IMR-90 (cell line): ENCODE measurements around the gene KRCC1. TPM values are rescaled to one million over a fixed set of nuclear protein-coding genes. Genes with fewer than 3 reads are reported as not detected.

ENCODE experiments used
- ATAC-seq: fragments of 200-7000 bp; cut with Tn5 transposase; 2 replicates; pipeline ENCODE4 v1.9.1; 2020; ENCODE audit warnings: low read depth, mild to moderate bottlenecking, moderate library complexity
- BruUV-seq: library from RNA; stranded (reverse); fragments of 400-500 nt; replicated peaks from 2 replicates; lab custom pipeline; 2021; lab: Mats Ljungman, UMichigan
- CTCF ChIA-PET: fragments of 300-600 bp; formaldehyde crosslinking; extraction: SDS; loops from one replicate; lab custom pipeline; 2021; ENCODE audit warnings: antibody characterized with exemption; lab: Yijun Ruan, JAX
- POLR2A ChIA-PET: fragments of 300-600 bp; sonication (Branson Sonifier 250); formaldehyde crosslinking; loops from one replicate; lab custom pipeline; 2022; ENCODE audit warnings: antibody characterized with exemption; ENCODE audit not compliant: unreplicated experiment; lab: Charles Lee
- DNase-seq: peaks from one replicate; pipeline ENCODE4 v3.0.0; 2013
- H2AFZ ChIP-seq: replicated peaks from 2 replicates; pipeline ENCODE3; 2013; ENCODE audit warnings: low read length, mild to moderate bottlenecking; ENCODE audit not compliant: poor library complexity
- H2AK5ac ChIP-seq: 2 replicates; pipeline ENCODE4 v1.6.1; 2013; ENCODE audit warnings: low read depth, low read length, inconsistent platforms
- H2AK9ac ChIP-seq: replicated peaks from 2 replicates; pipeline ENCODE3; 2013; ENCODE audit warnings: mild to moderate bottlenecking, low read depth, low read length, moderate library complexity; ENCODE audit not compliant: poor library complexity
- H2BK120ac ChIP-seq: 2 replicates; pipeline ENCODE4 v1.6.1; 2013; ENCODE audit warnings: low read depth, low read length, inconsistent platforms
- H2BK15ac ChIP-seq: 3 replicates; pipeline ENCODE4 v1.6.1; 2013; ENCODE audit warnings: low read depth, low read length, inconsistent platforms
- H2BK20ac ChIP-seq: 2 replicates; pipeline ENCODE4 v1.6.1; 2013; ENCODE audit warnings: low read depth, mild to moderate bottlenecking, inconsistent platforms, low read length, moderate library complexity
- H2BK5ac ChIP-seq: 2 replicates; pipeline ENCODE4 v1.6.1; 2013; ENCODE audit warnings: mild to moderate bottlenecking, low read depth, low read length, inconsistent platforms; ENCODE audit not compliant: poor library complexity, severe bottlenecking
- H3K14ac ChIP-seq: replicated peaks from 2 replicates; pipeline ENCODE4 v1.6.1; 2013; ENCODE audit warnings: low read depth, low read length, inconsistent platforms
- H3K18ac ChIP-seq: 2 replicates; pipeline ENCODE4 v1.6.1; 2013; ENCODE audit warnings: low read depth, low read length, control low read depth
- H3K23ac ChIP-seq: 2 replicates; pipeline ENCODE4 v1.6.1; 2013; ENCODE audit warnings: low read depth, low read length, inconsistent platforms
- H3K27ac ChIP-seq: 2 replicates; pipeline ENCODE4 v1.5.1; 2013; ENCODE audit warnings: mild to moderate bottlenecking, control low read depth, low read length; ENCODE audit not compliant: insufficient read depth
- H3K27me3 ChIP-seq: 2 replicates; pipeline ENCODE4 v1.6.1; 2013; ENCODE audit warnings: low read length; ENCODE audit not compliant: control insufficient read depth, insufficient read depth
- H3K36me3 ChIP-seq: 2 replicates; pipeline ENCODE4 v1.6.1; 2013; ENCODE audit warnings: low read length, mixed read lengths; ENCODE audit not compliant: control insufficient read depth, insufficient read depth
- H3K4ac ChIP-seq: 2 replicates; pipeline ENCODE4 v1.6.1; 2013; ENCODE audit warnings: low read depth, low read length, inconsistent platforms
- H3K4me1 ChIP-seq: 2 replicates; pipeline ENCODE4 v1.6.1; 2013; ENCODE audit warnings: low read length, mixed read lengths; ENCODE audit not compliant: control insufficient read depth, insufficient read depth
- H3K4me2 ChIP-seq: 2 replicates; pipeline ENCODE4 v1.6.1; 2013; ENCODE audit warnings: low read depth, mild to moderate bottlenecking, control low read depth, low read length, moderate library complexity
- H3K4me3 ChIP-seq: 2 replicates; pipeline ENCODE4 v1.5.1; 2013; ENCODE audit warnings: low read depth, mild to moderate bottlenecking, control low read depth, low read length, moderate library complexity; ENCODE audit not compliant: insufficient read depth
- H3K56ac ChIP-seq: 2 replicates; pipeline ENCODE4 v1.6.1; 2013; ENCODE audit warnings: low read length, inconsistent platforms; ENCODE audit not compliant: insufficient read depth; ENCODE audit errors: extremely low read depth
- H3K79me1 ChIP-seq, 2 experiments: 2 replicates each; pipeline ENCODE4 v1.6.1; 2013; ENCODE audit warnings: low read length in 2 of 2, inconsistent platforms in 1 of 2, low read depth in 1 of 2
- H3K9ac ChIP-seq: 2 replicates; pipeline ENCODE4 v1.6.1; 2013; ENCODE audit warnings: low read depth, low read length, control low read depth
- H3K9me1 ChIP-seq: 2 replicates; pipeline ENCODE4 v1.6.1; 2013; ENCODE audit warnings: low read length, inconsistent platforms; ENCODE audit not compliant: insufficient read depth
- H3K9me3 ChIP-seq: 2 replicates; pipeline ENCODE4 v1.6.1; 2013; ENCODE audit warnings: low read length; ENCODE audit not compliant: control insufficient read depth, insufficient read depth
- H4K20me1 ChIP-seq: 2 replicates; pipeline ENCODE4 v1.6.1; 2013; ENCODE audit warnings: low read length, inconsistent platforms; ENCODE audit not compliant: insufficient read depth
- H4K5ac ChIP-seq: 2 replicates; pipeline ENCODE4 v1.6.1; 2013; ENCODE audit warnings: mild to moderate bottlenecking, low read depth, low read length, control low read depth
- H4K8ac ChIP-seq, 2 experiments: 2 replicates each; pipeline ENCODE4 v1.6.1; 2013; ENCODE audit warnings: low read depth in 2 of 2, low read length in 2 of 2, control low read depth in 1 of 2, inconsistent platforms in 1 of 2
- H4K91ac ChIP-seq: 2 replicates; pipeline ENCODE4 v1.6.1; 2013; ENCODE audit warnings: low read depth, low read length, inconsistent platforms; ENCODE audit not compliant: insufficient read depth
- CHD1 ChIP-seq: IDR thresholded peaks from 2 replicates; pipeline ENCODE4 v1.6.1; 2012; ENCODE audit warnings: low read depth, low read length, improper control_type of control experiment
- FOS ChIP-seq: fragments of 150-350 bp; IDR thresholded peaks from 2 replicates; pipeline ENCODE4 v1.6.1; 2016; ENCODE audit warnings: low read depth, low read length
- MAFK ChIP-seq: IDR thresholded peaks from 2 replicates; pipeline ENCODE4 v1.6.1; 2012; ENCODE audit warnings: low read depth, low read length, improper control_type of control experiment
- MAZ ChIP-seq: IDR thresholded peaks from 2 replicates; pipeline ENCODE4 v1.6.1; 2012; ENCODE audit warnings: low read depth, mild to moderate bottlenecking, low read length, improper control_type of control experiment, moderate library complexity, borderline replicate concordance
- NFE2L2 ChIP-seq: fragments of 150-350 bp; IDR thresholded peaks from 2 replicates; pipeline ENCODE4 v1.6.1; 2016; ENCODE audit warnings: low read depth, mild to moderate bottlenecking, low read length
- POLR2A ChIP-seq: IDR thresholded peaks from 2 replicates; pipeline ENCODE4 v1.6.1; 2012; ENCODE audit warnings: mild to moderate bottlenecking, low read depth, low read length
- RAD21 ChIP-seq: IDR thresholded peaks from 2 replicates; pipeline ENCODE4 v1.6.1; 2012; ENCODE audit warnings: low read length, improper control_type of control experiment
- RCOR1 ChIP-seq: IDR thresholded peaks from 2 replicates; pipeline ENCODE4 v1.6.1; 2012; ENCODE audit warnings: mild to moderate bottlenecking, low read length, improper control_type of control experiment; ENCODE audit not compliant: insufficient replicate concordance
- WGBS, 2 experiments: methylation state at CpG; one replicate each; pipeline versions ENCODE4 v1.1.5 to v1.1.7; 2013; ENCODE audit warnings: missing lambda C conversion rate in 2 of 2; ENCODE audit not compliant: insufficient read length in 1 of 2; ENCODE audit errors: extremely low coverage in 2 of 2; 5-methylcytosine and 5-hydroxymethylcytosine counted together
- dilution Hi-C: fragments of 300-500 bp; cut with HindIII; formaldehyde crosslinking; loops from one replicate; pipeline ENCODE4 v1.14.3; 2018; ENCODE audit warnings: low sequenced_read_pairs; ENCODE audit not compliant: unreplicated experiment
- in situ Hi-C: fragments of 300-500 bp; cut with MboI; formaldehyde crosslinking; loops from 3 replicates; pipeline ENCODE4 v1.14.3; 2019; ENCODE audit warnings: low sequenced_read_pairs, inconsistent platforms, mixed read lengths
- intact Hi-C: fragments of 100-400 bp; cut with micrococcal nuclease; formaldehyde crosslinking; loops from 2 replicates; pipeline ENCODE4 v1.10.0; 2022
- polyA plus RNA-seq, 3 experiments: library from polyadenylated mRNA; depleted of rRNA; stranded (reverse); fragments of >200 nt; gene quantifications; 2 replicates each; pipeline ENCODE4 v1.2.3, GENCODE V29; 2012; ENCODE audit warnings: low replicate concordance in 1 of 3
- total RNA-seq: library from RNA; depleted of rRNA; stranded (reverse); fragments of >200 nt; gene quantifications from 2 replicates; pipeline ENCODE4 v1.2.3, GENCODE V29; 2012
- TF ChIP-seq, protein P1 (sequence below): fragments of 150-350 bp; IDR thresholded peaks from 2 replicates; pipeline ENCODE4 v1.6.1; 2017; ENCODE audit warnings: mild to moderate bottlenecking, antibody characterized with exemption, low read length, low read depth

The KRCC1 gene
- total and polyA plus RNA-seq, 2 of the 4 experiments (the other 2 are of a cell fraction), result 14.3 to 16.5 TPM

DNA sequence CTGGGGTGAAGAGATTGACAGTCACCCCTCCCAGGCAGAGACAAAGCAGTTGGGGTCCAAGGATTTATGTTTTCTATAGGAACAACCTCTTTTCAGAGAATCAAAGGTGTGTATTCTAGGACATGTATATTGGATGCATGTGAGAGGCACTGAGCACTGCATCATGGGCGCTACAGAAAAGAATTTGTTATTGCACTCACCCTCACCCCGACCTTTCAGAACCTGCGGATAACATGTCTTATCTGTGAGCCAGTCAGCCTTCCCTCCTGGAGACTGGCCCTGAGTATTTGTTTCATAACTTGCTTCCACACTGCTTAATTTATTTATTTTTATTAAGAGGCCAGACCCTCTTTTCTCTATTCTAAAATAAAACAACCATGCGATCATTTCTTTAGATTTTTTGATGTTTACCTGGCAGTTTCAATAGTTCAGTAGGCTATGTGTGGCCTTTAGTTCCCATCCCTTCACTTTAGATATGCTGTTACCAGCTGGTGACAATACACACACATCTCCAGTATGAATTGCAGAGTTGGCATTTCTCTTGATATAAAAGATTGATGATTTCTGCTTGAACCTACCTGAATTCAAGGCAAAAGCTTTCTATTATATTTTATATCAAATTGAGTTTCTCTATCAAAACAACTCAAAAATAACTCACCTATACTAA lies 42.4 kb upstream of the KRCC1 start:
- H3K18ac ChIP-seq, result no peak overlapping the region
- no CpG with 5 or more reads among the region's 4 CpGs for WGBS, 2 experiments
- H3K79me1 ChIP-seq, result no peaks in the 10 kb centered on the region
- DNase-seq, result no peak
- H3K9ac ChIP-seq, result no peak overlapping the region
- no peak overlapping the region for H3K4ac ChIP-seq
- ATAC-seq, result no peak
- H4K5ac ChIP-seq, result no peak overlapping the region
- H2AFZ ChIP-seq, result no peak overlapping the region
- ChIA-PET POLR2A (no interaction called here), CTCF (no interaction called here)
- TF ChIP-seq FOS (no peak), MAZ (no peak), MAFK (0 out of 2 replicates have a peak, but pooled peaks have one; percentile 18), CHD1 (no peak), NFE2L2 (no peak), POLR2A (no peak), RAD21 (no peak), RCOR1 (no peak)
- TF ChIP-seq, protein P1, sequence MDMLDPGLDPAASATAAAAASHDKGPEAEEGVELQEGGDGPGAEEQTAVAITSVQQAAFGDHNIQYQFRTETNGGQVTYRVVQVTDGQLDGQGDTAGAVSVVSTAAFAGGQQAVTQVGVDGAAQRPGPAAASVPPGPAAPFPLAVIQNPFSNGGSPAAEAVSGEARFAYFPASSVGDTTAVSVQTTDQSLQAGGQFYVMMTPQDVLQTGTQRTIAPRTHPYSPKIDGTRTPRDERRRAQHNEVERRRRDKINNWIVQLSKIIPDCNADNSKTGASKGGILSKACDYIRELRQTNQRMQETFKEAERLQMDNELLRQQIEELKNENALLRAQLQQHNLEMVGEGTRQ, result no peak
- no peak overlapping the region for H3K4me2 ChIP-seq
- H3K56ac ChIP-seq, result no peak overlapping the region
- H3K27ac ChIP-seq, result no peak overlapping the region
- no peak overlapping the region for H3K23ac ChIP-seq
- no peak overlapping the region for H2BK20ac ChIP-seq
- in situ Hi-C loops (no loop called here), intact Hi-C loops (no loop called here), dilution Hi-C loops (no loop called here)
- no peak overlapping the region for H2BK120ac ChIP-seq
- H3K36me3 ChIP-seq, result no peaks in the 10 kb centered on the region
- H3K14ac ChIP-seq, result no peak overlapping the region
- no peaks in the 10 kb centered on the region; the same call in 1 of the 2 replicates for H3K9me1 ChIP-seq
- no TSS peak for BruUV-seq
- H2AK5ac ChIP-seq, result no peak overlapping the region
- H3K9me3 ChIP-seq, result no peaks in the 10 kb centered on the region
- H4K91ac ChIP-seq, result no peak overlapping the region
- no peak overlapping the region for H2BK5ac ChIP-seq
- H3K4me1 ChIP-seq, result no peaks in the 10 kb centered on the region
- no peak overlapping the region for H2AK9ac ChIP-seq
- H4K8ac ChIP-seq, result no peak overlapping the region
- no peaks in the 10 kb centered on the region for H4K20me1 ChIP-seq
- no peak overlapping the region for H2BK15ac ChIP-seq
- H3K27me3 ChIP-seq, result peaks cover 16% of the 10 kb centered on the region
- H3K4me3 ChIP-seq, result no peak overlapping the region
